ENCODE results near the gene COL6A1.
"Not testable (repeated sequence)": the region's sequence is repeated elsewhere in the genome, so short reads cannot be mapped to it uniquely, and the experiment has no call there.

The COL6A1 gene

DNA sequence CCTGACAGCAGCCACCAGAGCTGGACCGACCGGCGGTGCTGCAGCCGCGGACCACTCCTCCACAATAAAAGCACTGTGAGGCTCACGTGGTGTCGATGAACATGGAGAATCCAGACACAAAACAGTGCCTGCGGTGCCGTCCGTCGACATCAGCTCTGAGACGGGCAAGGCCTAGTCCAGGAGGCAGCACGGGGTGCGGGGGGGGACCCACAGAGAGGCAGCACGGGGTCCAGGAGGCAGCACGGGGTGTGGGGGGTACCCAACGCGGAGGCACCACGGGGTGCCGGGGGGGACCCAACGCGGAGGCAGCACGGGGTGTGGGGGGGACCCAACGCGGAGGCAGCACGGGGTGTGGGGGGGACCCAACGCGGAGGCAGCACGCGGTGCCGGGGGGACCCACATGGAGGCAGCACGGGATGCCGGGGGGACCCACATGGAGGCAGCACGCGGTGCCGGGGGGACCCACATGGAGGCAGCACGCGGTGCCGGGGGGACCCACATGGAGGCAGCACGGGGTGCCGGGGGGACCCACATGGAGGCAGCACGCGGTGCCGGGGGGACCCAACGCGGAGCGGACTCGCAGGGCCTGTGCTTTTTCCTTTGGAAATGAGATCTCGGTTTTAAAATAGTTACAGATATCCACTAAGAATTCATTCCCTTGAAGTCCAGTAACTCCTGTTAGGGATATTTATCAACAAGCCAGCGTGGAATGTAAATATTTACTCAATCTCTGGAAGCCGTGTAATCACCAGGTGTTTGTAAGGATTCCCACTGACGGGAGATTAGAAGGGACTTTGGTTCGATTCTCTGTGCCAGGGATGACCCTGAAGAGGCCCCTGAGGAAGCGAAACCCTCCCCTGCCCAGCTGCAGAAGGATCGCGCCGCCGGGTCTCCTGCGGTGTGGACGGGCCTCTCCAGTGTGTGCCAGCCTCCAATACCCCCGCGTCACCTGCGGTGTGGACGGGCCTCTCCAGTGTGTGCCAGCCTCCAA, 52.1 kb downstream of the COL6A1 start:
- no peak for DNase-seq

- DNase-seq: no peak
Observed at GRCh38 chr21:46035809-46036695, 54.5 kb downstream of the COL6A1 start.

DNA sequence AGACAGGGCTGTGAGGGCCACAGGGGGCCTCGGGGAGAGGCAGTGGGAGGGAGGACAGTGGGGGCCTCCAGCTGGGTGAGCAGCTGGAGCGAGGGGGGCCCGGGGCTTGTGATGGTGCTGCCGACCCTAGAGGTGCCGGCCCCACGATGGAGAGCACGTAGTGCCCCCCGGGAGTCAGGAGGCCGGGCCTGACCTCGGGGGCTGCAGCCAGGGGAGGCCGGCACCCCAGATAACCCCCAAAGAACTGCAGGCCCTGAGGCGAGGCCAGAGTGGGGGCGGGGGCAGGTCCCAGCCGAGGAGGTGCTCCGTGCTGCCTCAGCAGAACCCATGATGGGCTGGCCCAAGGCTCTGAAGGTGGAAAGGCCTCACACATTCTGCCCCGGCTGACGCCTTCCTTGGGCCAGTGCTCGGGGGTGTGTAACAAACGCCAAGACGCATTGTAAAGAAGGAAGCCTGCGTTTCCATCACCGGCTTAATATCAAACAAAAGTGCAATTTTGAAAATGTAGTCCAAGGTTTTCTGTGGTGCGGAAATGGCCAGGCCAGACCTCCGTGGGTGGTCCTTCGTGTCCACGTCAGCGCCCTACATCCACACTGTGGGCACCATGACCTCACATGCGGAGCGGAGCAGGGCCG, 55.2 kb downstream of the COL6A1 start:
- DNase-seq: no peak

DNA sequence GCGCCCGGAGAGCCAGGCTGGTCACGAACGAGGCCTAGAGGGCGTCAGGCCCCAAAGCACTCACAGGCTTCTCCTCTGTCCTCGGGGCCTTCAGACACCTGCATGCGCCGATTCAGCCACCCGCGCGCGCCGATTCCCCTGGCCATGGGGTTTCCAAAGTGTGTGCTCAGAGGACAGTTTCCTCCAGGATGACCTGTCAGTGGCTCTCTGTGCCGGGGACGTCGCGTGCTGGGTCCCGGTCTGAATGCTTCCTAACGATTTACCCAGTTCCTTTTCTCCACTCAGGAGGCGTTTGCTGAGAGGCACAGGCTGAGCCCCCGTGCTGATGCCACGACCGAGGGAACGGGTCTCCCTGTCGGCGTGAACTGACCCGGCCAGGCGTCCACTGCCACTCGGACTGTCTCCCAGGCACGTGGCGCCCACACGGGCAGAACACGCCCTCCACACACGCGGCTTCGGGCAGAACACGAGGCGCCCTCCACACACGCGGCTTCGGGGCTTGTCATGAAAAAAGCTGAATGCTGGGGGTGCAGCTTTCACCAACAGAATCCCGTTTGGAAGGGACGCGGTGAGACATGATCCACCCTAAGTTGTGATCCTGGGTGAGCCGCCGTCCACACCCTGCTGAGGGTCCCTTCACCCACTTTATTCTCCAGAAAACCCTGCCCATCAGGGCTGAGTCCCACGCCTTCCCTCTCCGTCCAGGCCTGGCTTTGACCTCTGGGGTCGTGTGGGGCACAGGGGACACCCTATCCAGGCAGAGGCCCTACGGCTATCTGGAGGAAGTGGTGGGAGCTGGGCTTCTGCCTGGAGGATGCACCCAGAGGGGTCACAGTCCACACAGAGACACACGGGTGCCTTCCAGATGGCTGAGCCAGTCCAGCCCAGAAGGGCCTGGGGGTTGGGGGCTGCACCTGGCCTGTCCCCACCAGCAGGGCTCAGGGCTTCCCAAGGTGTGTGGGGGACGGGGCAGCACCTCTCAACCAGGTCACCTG, 56.1 kb downstream of the COL6A1 start:
- no peak for DNase-seq

- no peak for DNase-seq
Observed at GRCh38 chr21:46038341-46038829, 56.8 kb downstream of the COL6A1 start.

GRCh38 chr21:46038871-46039397, 57.4 kb downstream of the COL6A1 start:
- DNase-seq: no peak

GRCh38 chr21:46039891-46040660, 58.5 kb downstream of the COL6A1 start:
- DNase-seq: no peak

GRCh38 chr21:46040707-46041106, 59.1 kb downstream of the COL6A1 start:
- no peak for DNase-seq

DNA sequence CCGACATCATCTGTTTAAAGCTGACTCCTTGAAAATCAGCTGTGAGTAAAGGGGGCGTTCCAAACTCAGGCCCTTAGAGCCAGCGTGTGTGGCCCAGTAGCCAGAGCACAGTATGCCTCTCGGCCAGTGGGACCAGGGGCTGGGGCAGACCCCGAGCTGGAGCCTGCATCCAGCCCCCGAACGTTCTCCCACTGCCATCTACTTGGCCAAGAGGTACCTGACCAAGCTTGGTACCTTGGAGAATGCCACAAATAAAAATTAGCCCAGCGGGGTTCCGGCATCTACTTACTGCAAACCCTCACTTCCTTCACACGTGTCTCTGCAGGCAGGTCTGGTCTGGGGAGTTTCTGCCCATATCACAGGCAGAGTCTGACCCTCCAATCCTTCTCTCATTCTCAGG, 59.6 kb downstream of the COL6A1 start:
- no peak for DNase-seq

DNA sequence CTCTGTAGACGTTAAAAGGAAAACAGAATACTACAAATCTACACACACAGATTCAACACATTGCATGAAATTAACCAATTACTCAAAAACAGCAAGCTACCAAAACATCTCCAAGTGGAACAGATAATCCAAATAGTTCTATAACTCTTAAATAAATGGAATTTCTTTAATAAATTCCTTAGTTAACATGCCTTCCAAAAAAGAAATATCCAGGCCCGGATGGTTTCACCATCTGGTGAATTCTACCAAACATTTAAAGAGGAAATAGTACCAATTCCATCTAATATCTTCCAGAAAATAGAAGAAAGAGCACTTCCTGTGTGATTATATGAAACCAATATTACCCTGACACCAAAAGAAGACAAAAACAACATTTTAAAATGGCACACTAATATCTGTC, 63.6 kb downstream of the COL6A1 start:
- DNase-seq: no peak

- DNase-seq: no peak
Observed at GRCh38 chr21:46046471-46046870, 64.9 kb downstream of the COL6A1 start.

DNA sequence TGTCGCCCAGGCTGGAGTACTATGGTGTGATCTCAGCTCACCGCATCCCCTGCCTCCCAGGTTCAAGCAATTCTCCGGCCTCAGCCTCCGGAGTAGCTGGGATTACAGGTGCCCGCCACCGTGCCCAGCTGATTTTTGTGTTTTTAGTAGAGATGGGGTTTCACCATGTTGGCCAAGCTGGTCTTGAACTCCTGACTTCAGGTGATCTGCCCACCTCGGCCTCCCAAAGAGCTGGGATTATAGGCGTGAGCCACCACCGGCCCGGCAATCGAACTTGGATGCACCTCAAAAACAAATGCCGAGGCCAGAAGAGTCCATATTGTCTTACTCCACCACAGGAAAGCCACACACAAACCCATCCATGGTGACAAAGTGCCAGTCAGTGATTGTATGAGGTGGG, 65.3 kb downstream of the COL6A1 start:
- not testable (repeated sequence) for DNase-seq

- no peak for DNase-seq
Observed at GRCh38 chr21:46048926-46049889, 67.6 kb downstream of the COL6A1 start.

GRCh38 chr21:46049890-46050667, 68.5 kb downstream of the COL6A1 start:
- no peak for DNase-seq

- no peak for DNase-seq
Observed at GRCh38 chr21:46050668-46051378, 69.3 kb downstream of the COL6A1 start.

- no peak for DNase-seq
Observed at GRCh38 chr21:46051379-46051770, 69.8 kb downstream of the COL6A1 start.

DNA sequence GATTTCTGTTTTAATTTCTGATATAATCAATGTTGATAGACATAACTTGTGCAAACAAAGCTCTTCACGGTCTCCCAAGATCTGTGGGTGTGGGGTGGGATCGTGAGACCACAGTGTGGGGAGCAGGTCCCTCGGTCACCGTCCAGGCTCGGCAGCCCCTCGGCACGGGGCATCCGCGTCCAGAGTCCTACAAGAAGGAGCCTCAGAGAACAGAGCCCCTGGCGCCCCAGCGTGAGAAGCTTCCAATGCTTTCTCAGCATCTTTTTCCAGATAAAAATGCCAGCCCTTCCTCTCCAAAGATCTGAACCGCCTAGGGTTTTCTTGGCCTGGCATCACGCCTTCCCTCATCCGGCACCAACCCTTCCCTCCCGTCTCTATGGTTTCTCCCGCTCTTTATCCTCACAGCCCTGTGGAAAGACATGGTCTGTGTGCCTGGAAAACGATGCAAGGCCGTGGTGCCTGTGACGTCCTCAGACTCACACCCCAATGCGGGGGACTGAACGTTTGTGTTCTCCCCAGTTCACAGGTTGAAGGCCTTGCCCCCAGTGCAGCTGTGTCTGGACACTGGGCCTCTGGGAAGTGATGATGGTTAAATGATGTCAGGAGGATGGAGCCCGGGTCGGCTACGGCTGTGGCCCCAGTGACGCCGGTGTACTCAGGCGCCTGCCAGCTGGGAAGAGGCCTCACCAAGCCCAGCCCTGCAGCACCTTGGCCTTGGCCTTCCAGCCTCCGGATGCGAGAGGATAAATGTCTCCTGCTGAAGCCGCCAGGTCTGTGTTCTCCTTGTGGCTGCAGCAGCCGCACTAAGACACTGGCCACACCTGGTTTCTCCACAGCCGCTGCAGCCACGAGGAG, 70.5 kb downstream of the COL6A1 start:
- no peak for DNase-seq
